Limb (tissue), 2 donors: Measurements from ENCODE around the gene SLC25A39.

Experiments used
- DNase-seq, 2 donors: peaks; one replicate each; pipeline ENCODE4 v3.0.0-alpha.2; 2016; ENCODE audit errors: extremely low spot score in 2 of 2

SLC25A39 gene

DNA sequence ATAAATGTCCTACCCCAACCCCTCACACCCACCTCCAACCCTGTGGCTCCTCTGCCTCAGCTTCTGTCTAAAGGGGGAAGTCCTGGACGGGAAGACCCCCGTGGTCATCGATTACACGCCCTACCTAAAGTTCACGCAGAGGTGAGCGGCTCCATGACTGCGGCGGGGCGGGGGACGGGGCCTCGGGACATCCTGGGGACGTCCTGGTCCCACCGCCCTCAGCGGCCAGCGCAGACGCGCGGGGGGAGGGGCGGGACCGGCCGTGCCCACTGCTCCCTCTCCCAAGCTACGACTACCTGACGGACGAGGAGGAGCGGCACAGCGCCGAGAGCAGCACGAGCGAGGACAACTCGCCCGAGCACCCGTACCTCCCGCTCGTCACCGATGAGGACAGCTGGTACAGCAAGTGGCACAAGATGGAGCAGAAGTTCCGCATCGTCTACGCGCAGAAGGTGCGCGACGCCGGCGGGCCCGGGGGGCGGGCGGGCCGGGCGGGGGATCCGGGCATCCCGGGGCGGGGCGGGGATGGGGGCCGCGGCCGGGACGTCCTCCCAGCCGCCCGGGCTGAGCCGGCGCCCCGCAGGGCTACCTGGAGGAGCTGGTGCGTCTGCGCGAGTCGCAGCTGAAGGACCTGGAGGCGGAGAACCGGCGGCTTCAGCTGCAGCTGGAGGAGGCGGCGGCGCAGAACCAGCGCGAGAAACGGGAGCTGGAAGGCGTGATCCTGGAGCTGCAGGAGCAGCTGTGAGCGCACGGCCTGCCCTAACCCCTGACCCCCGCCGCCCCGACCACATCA, 9.6 kb downstream of the SLC25A39 start:
- DNase-seq: peak in 1 of 2 donors; percentile 55

DNA sequence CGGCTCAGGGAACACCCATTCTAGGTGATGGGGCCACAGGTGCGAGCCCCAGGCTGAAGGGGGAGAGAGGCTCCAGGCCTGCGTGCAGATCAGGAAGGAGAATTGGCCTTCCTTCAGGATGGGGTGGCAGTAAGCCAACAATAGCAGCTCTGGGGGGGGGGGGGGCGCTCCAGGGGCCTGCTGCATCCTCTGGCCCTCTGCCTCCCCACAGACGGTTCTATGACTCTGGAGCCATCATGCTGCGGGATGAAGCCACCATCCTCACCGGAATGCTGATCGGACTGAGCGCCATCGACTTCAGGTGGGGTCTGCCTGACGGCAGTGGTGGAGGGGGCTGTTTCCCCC, 10.1 kb downstream of the SLC25A39 start:
- DNase-seq: peak in 1 of 2 donors; percentile 26

DNA sequence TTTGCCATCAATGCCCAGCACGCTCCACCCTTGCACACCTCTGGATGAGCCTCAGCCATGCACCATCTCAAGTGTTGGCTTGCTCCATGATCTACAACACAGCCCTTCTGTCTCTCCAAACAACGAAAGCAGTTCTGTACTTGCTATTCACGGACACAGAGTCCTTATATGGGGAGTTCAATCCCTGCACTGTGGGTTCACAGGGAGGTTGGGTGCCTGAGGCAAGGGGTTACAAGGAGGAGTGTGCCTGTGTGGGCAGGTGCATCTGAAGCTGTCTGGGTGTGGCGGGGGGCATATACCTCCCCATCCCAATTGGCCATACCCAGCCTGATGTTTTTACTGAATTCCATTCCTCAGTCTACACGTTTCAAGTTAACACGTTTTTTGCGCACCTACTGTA, 10.6 kb downstream of the SLC25A39 start:
- no peak for DNase-seq

DNA sequence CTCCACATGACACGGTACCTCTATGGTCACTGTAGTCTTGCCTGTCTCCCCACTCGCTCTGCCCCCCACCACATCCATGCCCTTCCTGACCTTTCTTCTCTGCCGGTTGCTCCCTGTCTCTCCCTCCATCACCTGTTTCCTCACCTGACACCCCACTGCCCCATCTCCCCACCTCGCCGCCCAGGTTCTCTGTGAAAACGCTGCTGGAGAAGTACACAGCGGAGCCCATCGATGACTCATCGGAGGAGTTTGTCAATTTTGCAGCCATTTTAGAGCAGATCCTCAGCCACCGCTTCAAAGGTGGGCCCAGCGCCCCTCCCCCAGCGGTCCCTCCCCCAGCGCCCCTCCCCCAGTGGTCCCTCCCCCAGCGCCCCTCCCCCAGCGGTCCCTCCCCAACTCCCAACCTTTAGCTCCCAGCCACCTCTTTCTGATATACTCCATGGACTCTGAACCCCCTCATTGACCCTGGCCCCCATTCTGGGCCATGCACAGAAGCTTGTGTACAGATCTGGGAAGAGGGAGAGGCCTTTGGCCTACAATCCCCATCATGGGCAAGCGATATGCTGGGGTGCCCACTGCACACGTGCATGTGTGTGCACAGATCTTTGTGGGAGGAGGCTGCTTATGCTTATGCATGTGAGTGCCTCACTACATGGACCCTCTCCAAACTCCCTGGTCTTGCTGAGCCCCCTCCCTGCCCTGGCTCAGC, 12.1 kb downstream of the SLC25A39 start:
- DNase-seq: no peak

GRCh38 chr17:44311562-44312181, 13.0 kb downstream of the SLC25A39 start:
- no peak for DNase-seq

GRCh38 chr17:44310609-44311376, 13.8 kb downstream of the SLC25A39 start:
- DNase-seq: no peak

DNA sequence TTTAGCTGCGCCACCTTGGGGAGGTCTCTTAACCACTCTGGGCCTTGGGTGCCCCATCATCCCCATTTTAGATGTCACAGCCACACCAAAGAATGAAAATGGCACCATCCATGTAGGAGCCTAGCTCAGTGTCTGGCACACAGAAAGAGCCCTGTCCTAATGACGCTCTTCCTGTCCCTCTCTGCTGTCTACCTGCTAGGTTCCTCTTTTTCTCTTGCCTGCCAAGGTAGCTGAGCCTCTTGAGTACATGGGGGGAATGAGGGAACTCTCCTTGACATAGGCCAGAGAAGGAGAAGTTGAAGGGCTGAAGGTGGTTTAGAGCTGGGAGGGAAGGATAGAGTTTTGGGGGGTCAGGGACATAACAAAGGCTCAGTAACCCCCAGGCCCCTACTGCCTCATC, 14.4 kb downstream of the SLC25A39 start:
- no peak for DNase-seq

GRCh38 chr17:44309472-44309871, 15.2 kb downstream of the SLC25A39 start:
- no peak for DNase-seq

DNA sequence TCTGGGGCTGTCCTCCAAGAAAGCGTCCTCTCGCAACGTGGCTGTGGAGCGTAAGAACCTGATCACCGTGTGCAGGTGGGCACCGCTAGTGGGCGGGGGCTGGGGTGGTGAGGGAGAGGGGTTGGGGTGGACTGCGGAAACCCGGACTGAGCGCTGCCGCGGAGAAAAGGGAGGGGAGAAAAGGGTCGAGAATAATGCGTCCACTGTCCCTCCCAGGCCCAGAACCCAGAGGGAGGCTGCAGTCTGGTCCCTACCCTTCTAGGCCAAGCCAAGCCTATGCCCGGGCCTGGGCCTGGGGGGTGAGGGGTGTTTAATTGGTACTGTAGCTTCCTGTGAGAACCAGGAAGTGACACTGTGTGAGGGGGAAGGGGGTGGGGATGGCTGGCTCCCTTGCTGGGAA, 15.8 kb downstream of the SLC25A39 start:
- DNase-seq: peak in 1 of 2 donors; percentile 54

DNA sequence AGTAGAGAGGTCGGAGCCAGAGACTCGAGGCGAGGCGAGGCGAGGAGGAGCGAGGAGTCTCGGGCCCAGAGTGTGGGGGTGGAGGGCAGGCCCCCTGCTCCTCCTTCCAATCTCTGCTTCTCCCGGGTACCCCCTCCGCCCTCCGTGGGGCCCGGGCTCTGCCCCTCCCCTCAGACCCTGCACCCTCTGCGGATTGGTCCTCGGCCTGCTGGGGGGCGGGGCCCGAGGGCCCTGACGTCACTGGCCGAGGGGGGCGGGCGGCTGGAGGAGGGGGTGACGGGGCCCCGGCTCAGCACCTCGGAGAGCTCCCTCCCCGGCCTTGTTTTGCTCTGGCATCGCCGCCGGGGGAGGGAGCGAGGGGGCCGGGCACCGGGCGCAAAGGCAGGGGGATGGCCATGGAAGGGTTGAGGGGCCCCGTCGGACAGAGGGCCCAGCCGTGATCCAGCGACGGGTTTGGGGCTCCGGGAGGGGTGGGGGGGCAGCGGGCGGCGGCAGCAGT, 16.3 kb downstream of the SLC25A39 start, which contains the start of gene RUNDC3A:
Gene RUNDC3A, plus strand, starts transcription at position 282 of the 499 bp plus-strand sequence. CDS start 232 bp downstream, outside the sequence.
- DNase-seq: peak; percentile 85 to 98

DNA sequence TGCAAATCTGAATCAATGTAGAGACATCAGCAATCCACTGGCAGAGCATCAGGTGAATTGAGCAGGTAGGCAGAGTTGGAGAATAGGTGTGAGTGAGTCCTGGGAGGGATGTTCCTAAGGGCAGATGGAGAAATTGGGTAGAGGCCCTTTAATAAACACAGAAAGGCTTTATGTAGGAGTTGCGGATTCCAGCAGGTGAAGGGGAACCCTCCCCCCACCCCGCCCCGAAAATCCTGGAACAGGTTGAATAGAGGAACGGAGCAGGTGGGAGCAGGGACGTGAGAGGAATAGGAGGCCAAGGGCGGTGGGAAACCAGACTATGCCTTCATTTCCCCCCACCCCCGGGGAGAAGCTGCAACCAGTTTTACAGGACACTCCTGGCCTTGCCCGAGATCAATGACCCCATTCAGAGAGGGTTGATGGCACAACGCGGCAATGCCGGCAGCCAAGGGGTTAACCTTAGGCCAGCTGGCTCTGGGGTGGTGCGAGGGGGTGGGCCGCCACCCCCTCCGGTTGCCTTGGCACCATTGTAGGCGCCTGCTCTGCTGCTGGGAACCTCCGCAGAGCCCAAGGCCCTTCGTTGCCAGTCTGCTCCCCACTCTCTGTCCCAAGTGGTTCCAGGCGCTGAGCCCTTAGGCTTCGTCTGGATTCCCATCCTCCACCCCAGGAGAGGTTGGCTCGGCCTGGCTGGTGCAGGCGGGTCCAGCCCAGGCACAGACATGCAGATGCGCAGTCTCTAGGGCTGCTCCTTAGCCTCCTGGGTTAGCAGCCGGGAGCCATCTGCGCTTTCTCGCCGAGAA, 17.0 kb downstream of the SLC25A39 start:
- DNase-seq: peak in 1 of 2 donors; percentile 30

- no peak for DNase-seq
Measured at GRCh38 chr17:44304651-44305050, 20.0 kb downstream of the SLC25A39 start.

- DNase-seq: no peak
Measured at GRCh38 chr17:44297975-44298374, 26.6 kb downstream of the SLC25A39 start.

DNA sequence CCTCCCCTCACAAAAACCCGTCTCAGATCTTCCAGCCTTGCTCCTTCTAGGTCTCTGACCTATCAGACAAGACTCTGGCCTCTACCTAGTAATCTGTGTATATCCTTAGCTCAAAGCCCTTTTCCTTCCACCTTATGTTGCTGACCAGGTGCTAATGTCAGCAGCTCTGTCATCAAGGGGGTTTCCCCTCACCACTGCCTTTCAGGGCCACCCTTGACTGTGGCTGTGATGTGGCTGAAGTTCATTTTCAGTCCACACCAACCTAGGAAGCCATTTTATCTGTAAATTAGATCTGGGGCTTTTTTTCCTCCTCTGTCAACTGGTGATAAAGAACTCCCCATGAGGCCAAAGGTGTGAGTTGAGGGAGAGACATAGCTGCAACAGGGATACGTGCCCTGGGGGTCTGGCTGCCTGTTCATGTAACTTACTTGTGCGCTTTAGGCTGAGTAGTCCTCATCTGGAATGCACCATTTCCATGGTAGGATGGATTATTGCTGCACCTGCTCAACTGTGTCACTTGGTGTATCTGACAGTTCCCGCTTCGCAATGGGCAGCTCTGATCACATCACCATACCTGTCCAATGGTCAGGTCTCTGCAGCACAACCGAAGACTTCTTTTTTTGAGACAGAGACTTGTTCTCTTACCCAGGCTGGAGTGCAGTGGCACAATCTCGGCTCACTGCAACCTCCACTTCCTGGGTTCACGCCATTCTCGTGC, 31.0 kb downstream of the SLC25A39 start:
- DNase-seq: no peak

DNA sequence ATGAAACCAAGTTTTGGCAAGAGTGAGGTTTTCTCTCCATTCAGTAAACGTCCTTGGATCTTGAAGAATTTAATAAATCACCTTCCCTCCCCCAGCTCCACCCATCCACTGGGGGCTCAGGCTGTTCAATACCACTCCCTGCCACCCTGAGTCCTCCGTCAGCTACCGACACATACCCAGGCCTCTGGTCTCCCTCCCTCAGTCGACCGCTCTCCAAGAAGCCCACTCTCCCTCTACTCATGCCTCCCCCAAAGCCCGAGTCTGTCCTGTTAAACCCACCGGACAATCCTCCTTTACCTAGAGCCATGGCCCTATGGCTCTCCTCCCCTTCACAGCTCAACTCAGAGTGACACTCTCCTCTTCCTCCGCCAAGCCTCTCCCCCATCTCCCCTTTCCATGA, 37.0 kb downstream of the SLC25A39 start:
- DNase-seq: no peak

DNA sequence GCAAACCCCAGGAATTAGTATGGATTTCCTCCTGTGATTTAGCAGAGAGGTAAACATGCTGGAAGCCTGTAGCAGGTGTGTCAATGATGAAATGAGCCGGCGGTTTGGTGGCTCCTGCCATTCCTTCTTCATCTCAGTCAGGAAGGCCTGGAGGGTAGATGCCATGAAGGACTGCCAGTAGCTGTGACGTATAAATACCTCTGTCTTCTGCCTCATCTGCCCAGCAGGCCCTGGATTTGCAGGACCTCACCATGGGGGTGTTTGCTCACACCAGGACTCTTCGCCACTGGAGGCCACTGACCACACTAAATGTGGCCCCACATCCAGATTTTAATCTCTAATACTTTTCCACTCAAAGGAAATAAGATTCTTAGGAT, 40.6 kb downstream of the SLC25A39 start:
- no peak for DNase-seq

- no peak for DNase-seq
Measured at GRCh38 chr17:44283344-44284023, 41.1 kb downstream of the SLC25A39 start.

DNA sequence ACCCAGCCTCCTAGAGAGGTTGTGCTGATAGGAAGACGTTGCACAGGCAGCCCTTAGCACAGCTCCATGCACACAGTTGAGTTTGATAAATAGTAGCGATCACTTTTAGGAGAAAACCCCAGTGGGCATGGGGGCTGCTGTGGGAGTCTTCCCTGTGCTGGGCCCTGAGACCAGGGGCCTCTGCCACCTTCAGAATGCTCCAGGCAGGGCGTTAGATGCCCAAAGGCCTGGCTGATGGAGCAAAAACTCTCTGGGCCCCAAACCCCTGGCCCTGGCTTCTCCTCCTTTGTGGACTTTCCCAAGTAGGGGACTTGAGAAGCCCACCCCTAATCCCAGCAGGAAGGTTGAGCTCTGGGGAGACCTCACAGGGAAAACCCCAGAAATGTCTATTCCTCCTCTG, 42.4 kb downstream of the SLC25A39 start:
- DNase-seq: no peak

DNA sequence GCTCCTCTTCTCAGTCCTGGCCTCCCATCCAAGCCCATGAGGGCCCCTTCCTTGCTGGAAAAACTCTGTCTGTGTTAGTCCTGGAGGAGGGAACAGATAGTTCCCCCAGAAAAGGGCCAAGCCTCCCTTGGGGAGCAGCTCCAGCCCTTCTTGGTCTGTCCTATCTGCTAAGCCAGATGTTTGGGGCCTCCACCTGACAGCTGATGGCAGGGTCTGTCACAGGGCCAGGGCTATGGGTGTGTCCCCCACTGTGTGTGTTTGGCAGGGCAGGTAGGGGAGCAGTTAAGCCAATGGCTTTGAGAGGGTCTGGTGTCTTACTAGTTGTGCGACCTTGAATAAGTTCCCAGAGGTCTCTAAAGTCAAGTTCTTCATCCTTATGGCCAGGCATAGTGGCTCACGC, 43.1 kb downstream of the SLC25A39 start:
- DNase-seq: no peak
